Measurements from ENCODE around the gene OSBP.
"Not testable (repeated sequence)": the region's sequence is repeated elsewhere in the genome, so short reads cannot be mapped to it uniquely, and the experiment has no call there.

OSBP gene

DNA sequence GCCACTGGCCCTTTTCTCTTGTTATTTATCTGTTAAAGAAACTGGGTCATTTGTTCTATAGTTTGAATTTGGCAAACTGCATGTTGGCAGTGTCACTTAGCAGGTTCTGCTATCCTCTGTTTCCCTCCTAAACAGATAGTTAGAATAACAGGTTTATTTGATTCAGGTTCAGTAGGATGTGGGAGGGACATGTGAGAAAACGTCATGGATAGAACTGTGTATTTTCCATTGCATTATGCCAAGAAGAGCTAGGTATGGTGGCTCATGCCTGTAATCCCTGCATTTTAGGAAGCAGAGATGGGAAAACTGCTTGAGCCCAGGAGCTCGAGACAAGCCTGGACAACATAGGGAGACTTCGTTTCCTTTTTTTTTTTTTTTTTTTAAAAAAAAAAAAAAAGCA lies 29.0 kb upstream of the OSBP start:
- H3K4me3 ChIP-seq (ENCODE audit: low read length): no peak overlapping the region
- no peak for DNase-seq (ENCODE audit: low read depth)
- no peak for TF ChIP-seq CTCF (conservative IDR thresholded peaks at IDR 0.05; ENCODE audit: low read length)

DNA sequence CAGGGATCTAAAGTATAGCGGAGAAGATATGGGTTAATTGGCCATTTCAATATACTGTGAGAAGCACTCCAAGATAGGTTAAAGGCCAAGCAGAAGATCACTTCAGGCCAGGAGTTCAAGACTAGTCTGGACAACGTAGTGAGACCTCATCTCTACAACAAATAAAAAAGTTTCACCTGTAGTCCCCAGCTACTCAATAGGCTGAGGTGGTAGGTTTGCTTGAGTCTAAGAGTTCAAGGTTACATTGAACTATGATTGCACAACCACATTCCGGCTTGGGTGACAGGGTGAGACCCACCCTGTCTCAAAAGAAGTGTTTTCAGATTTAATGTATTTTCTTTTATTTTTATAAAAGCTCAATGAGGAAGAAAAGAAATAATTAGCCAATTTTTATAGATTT lies 27.8 kb upstream of the OSBP start:
- TF ChIP-seq CTCF (conservative IDR thresholded peaks at IDR 0.05; ENCODE audit: low read length): no peak
- no peak overlapping the region for H3K4me3 ChIP-seq (ENCODE audit: low read length)
- DNase-seq (ENCODE audit: low read depth): no peak

GRCh38 chr11:59641156-59641555 lies 25.6 kb upstream of the OSBP start:
- no peak overlapping the region for H3K4me3 ChIP-seq (ENCODE audit: low read length)
- DNase-seq (ENCODE audit: low read depth): no peak
- no peak for TF ChIP-seq CTCF (conservative IDR thresholded peaks at IDR 0.05; ENCODE audit: low read length)

GRCh38 chr11:59630493-59630892 lies 14.9 kb upstream of the OSBP start:
- H3K4me3 ChIP-seq (ENCODE audit: low read length): no peak overlapping the region
- TF ChIP-seq CTCF (conservative IDR thresholded peaks at IDR 0.05; ENCODE audit: low read length): no peak

GRCh38 chr11:59629996-59630395 lies 14.4 kb upstream of the OSBP start:
- no peak overlapping the region for H3K4me3 ChIP-seq (ENCODE audit: low read length)
- no peak for DNase-seq (ENCODE audit: low read depth)
- no peak for TF ChIP-seq CTCF (conservative IDR thresholded peaks at IDR 0.05; ENCODE audit: low read length)

More at GRCh38 chr11:59630493-59630892, 14.9 kb upstream of the OSBP start:
- no peak for DNase-seq (ENCODE audit: low read depth)

DNA sequence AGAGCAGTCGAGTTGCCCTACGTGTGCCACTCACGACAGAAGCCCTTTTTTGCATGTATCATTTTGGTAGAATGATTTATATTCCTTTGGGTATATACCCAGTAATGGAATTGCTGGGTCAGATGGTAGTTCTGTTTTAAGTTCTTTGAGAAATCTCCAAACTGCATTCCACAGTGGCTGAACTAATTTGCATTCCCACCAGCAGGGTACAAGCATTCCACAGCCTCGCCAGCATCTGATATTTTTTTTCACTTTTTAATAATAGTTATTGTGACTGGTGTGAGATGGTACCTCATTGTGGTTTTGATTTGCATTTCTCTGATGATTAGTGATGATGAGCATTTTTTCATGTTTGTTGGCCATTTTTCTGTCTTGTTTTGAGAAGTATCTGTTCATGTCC lies 11.4 kb upstream of the OSBP start:
- H3K4me3 ChIP-seq (ENCODE audit: low read length): not testable (repeated sequence)
- peak; percentile 16 for DNase-seq (ENCODE audit: low read depth)
- peak; percentile 27; the same call in 1 of the 2 replicates for TF ChIP-seq CTCF (conservative IDR thresholded peaks at IDR 0.05; ENCODE audit: low read length)

DNA sequence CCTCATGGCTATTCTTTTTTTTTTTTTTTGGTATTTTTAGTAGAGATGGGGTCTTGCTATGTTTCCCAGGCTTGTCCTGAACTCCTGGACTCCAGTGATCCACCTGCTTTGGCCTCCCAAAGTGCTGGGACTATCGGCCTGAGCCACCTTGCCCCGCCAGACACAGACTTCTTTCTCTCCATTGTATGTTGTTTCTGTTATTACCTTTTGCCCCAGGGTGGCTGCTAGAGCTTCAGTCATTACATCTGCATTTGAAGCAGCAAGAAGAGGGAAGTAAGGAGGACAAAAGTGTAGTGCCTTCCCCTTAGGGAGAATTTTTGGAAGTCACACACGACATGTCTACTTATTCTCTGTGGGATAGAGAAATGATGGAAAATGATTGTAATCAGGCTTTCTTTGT lies 10.1 kb upstream of the OSBP start:
- DNase-seq (ENCODE audit: low read depth): no peak
- no peak for TF ChIP-seq CTCF (conservative IDR thresholded peaks at IDR 0.05; ENCODE audit: low read length)
- H3K4me3 ChIP-seq (ENCODE audit: low read length): no peak overlapping the region

Data from AG10803 (cell line).